GM19438 (cell line): ENCODE data around the gene KRTAP29-1.

ENCODE experiments used
- ATAC-seq: cut with Tn5 transposase; IDR thresholded peaks from one replicate; pipeline ENCODE4 v1.9.1; 2021; ENCODE audit warnings: low read depth; ENCODE audit not compliant: unreplicated experiment

KRTAP29-1 gene

DNA sequence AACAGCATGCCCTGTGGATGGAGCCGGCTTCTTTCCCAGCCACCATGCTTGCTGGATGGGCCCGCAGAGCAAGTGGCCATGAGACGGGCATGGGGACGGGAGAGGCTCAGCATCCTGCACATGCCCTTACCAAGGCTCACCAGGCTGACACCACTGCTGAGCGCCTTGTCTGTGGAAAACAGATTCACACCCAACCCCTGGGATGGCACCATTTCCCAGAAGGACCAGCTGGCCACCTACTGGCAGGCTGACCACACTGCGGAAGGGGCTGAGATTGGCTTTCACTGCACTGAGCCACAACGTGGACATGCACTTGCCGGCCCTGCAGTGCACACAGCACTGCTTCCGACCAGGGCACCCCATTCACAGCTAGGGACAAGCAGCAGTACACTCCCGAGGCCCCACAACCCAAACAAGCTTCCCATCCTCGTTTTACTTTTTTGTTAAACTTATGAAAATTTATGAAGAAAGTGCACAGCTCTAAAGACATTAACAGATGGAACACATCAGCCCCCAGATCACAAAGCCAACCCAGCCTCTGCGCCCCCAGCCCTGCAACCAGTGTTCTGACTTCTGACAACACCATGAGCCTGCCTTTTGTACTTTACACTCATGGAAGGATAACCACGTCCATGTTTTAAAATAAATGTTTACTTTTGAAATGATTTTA is 26.8 kb upstream of the KRTAP29-1 start:
- ATAC-seq = no peak

DNA sequence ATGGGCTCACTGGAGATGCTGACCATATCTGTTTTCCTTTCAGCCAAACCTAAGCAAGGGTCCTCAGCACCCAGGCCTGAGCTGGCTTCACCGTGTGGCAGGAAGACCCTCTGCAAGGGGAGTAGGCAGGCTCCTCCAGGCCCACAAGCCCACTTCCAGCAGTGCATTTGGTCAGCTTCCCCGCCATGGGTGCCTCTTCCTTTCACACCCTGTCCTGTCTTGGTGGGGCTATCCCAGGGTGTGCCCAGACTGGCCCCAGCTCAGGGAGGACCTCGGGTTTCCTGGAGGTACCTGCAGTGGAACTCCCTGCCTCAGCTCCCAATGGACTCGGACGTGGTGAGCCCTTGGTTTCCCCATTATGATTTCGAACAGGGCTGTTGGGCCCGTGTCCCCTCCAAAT is 25.6 kb upstream of the KRTAP29-1 start:
- no peak for ATAC-seq

DNA sequence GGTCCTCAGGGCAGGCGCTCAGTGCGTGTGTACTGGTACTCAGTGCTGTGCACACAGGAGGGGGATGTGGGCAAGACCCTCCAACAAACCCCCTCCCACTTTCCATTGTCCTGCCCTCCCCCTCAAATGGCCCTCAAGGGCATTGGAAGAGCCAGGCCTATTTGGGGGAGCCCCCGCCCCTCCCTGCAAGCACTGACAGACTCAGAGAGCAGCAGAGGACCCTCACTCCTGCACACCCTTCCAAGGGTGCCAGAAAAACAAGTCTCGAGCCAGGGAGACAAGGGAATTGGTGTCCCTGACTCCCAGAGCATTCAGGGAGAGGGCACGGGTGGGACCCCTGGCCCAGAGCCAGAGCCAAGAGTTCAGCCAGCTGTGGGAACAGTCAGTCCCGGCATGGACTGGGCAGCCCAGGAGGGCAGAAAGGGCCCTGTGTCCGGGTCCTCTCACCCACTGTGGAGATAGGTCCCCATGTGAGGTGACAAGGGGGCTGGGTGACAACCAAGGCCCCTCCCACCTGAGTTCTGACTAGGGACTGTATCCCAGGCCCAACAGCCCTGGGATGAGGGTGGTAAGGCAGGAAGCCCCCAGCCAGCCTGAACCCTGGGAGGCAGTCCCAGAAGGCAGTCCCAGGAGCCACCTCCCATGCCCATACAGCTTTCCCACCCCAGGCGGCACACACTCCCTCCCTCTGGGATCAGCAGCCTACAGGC is 24.9 kb upstream of the KRTAP29-1 start:
- ATAC-seq = no peak

DNA sequence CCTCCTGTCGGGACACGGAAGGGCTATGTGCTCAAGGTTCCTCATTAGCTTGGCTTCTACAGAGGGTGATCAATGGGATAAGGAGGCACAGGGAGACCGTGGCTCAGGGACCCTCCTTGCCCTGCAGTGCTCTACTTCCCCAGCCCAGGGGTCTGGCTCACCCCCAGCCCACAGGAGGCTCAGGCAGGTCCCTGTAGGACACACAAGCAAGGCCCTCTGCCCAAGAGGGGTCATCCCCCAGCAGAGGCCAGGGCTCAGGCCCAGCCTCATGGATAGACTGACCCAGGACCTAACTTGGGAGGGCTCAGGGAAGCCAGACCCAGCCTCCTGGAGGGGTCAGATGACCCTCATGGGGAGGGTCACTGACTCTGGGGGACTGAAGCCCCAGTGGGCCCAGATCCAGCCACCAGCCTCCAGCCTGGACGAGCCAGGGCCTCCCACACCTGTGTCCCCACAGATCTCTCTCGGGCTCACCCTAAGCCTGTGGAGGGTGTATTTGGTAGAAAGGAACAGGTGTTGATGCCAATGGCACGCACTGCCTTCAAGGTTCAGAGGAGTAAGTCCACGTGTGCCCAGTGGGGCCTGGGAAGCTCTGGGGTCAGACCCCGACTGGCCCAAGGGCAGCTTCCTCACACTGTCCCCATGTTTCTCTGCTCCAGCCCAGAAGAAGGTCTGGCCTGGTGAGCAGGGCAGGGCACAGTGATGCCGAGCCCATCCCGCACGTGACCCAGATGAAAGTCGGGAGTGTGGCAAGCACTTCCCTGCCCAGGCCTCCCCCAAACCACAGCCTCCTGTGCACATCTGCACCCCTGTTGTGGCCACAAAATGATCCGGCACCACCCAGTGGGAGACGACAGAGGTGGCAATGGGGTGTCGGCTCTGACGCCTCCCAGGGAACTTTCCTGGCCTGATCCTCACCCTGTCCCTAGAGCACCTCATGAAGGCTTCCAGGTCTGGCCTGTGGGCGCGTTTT is 23.8 kb upstream of the KRTAP29-1 start:
- ATAC-seq = no peak

DNA sequence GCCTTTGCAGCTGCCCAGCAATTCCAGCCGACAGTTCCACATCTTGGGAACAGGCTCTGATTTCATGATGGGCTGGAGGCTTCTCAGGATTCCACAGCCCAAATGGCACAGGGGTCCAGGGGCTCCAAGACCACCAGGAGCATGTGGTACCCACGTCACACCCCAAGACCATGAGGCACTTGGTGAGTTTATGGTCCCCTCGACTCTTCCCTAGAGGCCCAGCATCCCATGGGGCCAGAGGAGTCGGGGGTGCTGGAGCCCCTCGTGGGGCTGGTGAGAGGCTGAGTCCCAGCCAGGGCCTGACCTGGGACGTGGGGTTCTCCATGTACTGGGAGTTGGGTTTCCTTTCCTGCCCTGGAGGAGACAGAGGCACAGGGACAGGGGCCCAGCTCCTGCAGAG is 23.0 kb upstream of the KRTAP29-1 start:
- ATAC-seq = no peak

DNA sequence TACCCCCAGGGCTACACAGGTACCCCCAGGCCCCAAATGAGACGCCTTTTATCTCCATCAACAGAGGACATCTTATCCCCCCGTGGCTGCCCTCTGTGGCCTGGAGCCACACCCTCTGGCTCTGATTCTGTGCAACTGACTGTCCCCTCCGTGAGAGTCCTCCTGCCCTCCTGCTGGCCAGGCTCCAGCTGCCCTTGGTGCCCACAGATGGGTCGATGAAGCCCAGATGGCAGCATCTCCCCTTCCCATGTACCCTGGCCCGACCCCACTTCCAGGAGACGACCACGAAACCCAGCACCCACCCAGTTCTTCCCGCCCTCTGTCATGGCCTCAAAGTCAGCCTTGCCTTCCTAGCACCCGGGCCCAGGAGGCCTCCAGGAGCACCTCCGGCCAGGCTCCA is 22.5 kb upstream of the KRTAP29-1 start:
- no peak for ATAC-seq

DNA sequence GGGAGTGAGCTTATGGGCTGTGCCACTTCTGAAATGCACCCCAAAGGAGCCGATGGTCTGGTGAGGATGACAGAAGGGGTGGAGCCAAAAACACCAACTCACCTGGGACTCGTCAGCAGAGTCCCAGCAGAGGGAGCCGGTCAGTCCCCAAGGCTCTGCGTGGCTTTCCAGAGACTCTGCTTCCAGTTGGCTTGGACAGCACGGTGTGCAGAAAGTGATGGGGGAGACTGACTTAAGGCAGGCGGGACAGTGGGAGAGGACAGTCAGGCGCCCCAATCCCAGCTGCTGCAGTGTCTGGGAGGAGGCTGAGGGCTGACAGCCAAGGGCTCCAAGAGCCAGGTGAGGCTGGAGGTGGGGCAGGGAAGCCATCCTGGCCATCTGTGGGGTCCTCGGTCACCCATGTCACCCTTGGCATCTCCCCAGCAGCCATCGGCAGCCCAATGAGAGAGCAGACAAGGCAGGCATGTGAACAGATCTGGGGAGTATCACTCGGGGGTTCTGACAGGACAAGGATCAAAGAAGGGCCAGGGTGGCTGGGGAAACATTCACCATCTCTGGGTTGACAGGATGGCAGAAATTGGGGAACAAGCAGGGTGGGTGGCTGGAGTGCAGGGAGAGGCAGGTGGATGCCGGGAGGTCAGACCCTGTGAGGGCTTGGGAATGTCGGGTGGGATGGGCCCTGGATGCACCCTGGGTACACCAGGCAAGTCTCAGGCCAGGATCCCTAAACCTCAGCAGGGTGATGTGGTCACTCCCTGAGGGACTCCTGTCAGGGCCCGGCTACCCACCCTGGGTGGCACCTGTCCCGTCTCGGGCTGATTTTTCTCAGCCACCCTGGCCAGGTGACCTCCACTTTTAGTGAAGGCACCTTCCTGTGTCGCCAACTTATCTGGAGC is 21.8 kb upstream of the KRTAP29-1 start:
- ATAC-seq = no peak

DNA sequence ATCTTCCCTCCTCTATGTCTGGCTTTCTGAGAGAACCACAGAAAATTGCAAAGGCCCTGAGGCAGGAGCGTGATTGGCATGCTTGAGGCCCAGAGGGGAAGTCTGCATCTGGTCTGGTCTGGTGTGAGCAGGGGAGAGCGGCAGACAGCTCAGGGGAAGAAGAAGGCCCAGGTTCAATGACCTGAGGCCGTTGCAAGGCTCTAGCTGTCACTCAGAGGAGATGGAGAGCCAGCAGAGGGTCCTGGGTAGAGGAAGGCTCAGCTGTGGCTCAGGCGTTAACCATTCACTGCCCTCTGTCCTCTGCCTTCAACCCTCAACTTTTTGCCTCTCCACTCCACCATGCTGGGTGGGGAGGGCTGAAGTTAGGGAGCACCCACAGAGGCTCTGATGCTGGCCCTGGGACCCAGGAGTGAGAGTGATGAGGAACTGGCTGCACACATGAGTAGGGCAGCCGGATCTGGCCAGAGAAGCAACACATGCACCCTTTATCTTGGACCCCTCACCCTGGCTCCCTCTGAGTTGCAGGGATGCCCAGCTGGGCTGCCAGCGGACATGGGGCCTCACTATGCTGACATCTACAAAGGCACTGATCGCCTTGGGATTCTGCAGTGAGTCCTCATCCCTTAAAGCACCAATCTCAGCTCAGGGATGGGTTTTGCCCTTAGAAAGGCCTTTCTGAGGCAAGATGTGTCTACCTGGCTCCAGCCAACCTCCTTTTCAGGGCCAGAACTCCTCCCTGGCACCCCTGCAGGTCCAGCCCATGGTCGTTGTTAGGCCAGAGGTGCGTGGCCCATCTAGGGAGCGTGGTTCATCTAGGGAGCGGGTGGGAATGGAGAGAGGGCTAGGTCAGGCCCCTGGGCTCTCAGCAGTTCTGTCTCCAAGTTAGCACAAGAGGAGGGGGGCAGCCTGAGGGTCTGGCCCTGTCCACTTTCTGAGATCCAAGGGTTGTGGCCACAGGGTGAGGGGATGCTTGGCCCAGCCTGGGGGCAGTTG is 20.5 kb upstream of the KRTAP29-1 start:
- no peak for ATAC-seq

DNA sequence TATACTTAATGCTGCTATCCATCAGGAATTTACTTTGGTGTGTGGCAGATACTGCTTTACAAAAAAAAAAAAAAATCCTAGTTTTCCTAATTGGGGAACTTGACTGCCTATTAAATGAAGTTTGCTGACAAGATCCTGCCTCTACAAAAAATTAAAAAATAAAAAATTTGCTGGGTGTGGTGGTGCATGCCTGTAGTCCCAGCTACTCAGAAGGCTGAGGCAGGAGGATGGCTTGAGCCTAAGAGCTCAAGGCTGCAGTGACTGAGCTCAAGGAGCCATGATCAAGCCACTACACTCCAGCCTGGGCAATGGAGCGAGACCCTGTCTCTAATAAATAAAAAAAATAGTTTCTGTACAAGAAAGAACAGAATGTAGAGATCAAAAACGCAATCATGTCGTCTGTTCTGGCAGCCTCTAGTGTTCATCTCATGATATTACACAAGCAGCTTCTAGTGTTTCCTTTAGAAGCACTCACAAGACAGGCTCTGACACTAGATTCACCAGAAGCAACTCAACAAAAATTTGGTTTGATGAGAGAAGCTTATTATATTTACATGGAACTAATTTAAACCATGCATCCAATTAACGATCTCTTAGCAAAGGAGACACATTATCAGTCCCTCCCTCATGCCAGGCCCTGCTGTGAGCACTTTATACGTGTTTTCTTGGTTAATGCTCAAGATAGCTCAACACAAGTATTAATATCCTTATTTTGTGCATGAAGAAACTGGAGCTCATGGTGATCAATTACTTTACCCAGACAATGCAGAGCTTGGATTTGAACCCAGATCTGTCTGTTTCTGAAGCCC is 19.6 kb upstream of the KRTAP29-1 start:
- no peak for ATAC-seq

DNA sequence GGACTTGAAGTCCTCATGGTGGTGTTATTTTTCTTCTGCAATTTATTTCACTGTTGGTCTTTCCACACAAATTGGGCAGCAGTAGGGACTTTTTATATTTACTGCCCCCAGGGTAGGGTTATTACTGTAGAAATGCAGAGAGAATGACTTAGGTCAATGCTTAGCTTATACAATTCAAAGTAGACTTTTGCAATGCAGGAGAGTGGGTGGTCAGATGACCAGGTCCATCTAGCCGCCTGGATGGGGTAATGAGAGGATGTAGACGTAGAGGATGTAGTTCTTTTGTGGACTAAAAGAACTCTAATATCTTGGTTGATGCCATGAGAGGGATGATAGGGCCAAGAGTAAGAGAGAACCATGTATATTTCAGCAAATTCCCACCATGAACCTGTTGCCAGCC is 15.6 kb upstream of the KRTAP29-1 start:
- no peak for ATAC-seq

DNA sequence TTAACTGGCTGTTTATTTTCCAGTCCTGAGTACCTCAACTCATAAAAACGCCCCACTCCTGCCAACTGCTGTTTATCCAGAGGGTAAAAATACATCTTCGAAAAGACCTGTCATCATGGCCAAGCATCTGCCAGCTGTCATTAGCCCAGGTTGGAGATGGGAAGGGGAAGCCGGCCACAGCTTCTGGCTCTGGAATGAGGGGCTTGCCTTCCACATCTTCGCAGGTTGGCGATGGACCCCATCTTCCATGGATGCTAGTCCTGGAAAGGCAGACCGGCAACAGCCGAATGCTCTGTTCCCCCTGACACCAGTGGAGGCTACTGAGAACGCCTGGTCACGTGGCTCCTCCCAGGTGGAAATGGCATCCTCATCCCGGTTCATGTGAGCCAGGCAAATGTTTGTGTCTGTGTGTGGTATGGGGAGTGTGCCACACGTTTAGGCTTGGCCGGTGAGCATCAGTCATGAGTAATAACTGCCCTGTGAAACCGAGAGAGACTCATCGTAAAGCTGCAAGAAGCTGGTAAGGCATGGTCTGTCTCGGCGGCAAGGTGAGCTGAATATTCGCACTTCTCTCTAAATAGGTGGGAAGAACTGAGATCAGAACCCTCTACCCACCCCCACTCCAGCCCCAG is 13.3 kb upstream of the KRTAP29-1 start:
- ATAC-seq = no peak

DNA sequence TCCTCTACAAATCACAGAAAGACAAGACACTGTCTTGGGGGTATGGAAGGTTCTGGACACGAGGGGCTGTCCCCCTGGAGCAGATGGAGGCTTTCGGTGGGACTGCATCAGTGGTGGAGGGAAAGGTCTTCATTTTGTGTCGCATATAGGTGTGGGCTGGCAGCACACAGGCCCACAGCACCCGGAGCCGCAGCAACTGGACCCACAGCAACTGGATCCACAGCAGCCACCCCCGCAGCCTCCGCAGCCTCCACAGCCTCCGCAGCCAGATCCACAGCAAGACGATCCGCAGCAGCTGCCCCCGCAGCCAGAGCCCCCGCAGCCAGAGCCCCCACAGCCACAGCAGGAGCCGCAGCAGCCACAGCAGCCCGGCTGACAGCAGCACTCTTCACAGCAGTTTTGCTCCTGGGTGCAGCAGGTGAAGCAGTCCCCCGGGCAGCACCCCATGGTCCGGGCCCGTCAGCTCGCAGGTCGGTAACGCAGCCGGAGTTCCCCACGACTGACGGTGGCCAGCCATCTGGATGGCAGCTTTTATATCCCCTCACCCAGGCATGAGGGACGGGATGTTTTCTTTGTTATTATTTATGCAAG is 12.6 kb upstream of the KRTAP29-1 start, which contains the start of gene KRTAP17-1:
Gene KRTAP17-1 (minus strand): TSS at position 507 of the 591 bp plus-strand sequence. CDS start 60 bp downstream, at position 447.
- ATAC-seq = no peak

DNA sequence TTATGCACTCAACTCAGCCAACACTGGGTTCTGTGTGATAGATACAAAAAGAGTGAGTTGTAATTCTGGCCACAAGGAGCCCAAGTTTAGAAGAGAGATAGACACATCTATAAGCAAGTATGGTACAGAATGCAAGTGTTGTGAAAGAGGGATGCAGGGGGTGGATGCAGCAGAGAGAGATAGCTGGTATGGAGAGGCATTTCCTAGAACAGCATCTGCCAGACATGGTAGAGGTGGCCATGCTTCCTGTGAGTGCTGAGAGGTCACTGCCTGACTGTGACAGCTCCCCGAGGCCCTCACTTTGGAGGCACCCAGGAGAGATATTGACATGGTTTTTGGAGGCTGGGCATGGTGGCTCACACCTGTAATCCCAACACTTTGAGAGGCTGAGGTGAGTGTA is 8.5 kb upstream of the KRTAP29-1 start:
- ATAC-seq = no peak

DNA sequence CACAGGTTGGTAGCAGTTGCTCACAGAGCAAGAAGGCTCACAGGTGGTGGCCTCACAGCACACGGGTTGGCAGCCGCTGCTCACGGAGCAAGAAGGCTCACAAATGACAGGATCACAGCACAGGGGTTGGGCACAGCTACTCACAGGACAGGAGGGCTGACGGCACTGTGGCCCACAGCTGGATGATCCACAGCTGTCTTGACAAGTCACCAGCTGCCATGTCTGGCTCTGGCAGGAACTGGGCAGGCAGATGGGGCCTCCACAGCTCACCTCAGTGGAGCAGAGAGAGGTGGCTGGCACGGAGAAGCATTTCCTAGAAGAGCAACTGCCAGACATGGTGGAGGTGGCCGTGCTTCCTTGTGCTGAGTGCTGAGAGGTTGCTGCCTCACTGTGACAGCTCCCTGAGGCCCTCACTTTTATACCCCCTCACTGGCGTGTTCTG is 6.3 kb upstream of the KRTAP29-1 start, which contains the start of gene KRTAP16-1:
Gene KRTAP16-1 (minus strand): TSS at position 392 of the 442 bp plus-strand sequence. CDS start 56 bp downstream, at position 336.
- no peak for ATAC-seq

DNA sequence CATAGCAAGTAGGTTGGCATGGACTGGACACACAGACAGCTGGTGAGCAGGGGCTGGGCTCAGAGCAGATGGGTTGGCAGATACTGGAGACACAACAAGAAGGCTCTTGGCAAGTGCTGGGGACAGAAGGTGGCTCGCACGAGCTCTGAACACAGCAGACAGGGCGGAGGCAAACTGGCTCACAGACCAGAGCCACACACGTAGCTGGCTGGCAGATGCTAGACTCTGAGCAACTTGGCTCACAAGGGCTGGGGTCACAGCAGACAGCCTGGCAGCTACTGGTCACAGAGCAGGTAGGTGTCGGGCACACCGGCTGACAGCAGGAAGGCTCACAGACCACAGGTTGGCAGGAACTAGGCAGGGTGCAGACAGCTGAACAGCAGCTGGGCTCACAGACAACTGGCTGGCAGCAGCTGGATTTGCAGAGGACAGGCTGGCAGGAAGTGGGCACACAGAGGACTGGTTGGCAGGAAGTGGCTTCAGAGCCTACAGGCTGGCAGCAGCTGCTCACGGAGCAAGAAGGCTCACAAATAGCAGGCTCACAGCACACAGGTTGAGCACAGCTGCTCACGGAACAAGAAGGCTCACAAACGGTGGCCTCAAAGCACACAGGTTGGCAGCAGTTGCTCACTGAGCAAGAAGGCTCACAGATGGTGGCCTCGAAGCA is 5.7 kb upstream of the KRTAP29-1 start:
- no peak for ATAC-seq

DNA sequence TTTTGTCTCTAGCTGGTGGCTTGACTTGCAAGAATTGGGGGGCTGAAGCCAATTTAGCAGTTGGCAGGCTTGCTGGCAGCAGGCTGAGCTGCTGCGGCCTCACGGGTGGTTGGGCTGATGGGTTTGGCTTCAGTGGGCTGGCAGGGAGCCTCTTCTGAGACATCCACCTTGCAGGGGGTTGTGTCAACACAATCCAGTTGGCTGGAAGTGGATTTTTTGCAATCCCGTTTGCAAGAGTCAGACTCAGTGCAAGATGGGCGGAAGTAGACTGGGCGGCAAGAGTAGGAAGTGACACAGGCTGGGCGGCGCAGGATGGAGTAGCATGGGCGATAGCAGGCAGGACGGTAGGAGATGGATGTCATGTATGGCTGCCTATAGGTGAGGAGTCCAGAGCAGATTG is 5.0 kb upstream of the KRTAP29-1 start:
- no peak for ATAC-seq

DNA sequence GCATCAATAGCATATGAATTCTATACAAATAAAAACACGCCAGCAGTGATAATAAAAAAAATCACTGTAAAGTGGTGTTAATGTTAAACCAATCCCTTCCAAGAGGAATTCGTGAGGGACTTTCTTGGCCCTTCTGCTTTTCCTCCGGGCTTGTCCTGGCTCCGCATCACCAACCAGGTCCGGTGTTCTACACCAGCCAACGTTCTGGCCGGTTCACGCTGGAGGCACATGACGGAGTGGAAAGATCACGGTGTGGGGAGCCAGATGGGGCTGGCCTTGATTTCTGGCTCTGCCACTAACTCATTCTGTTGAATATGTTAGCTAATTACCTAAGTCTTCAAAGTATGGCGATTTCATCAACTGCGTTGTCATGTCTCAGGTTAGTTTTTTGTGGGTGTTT is 1.4 kb upstream of the KRTAP29-1 start:
- ATAC-seq = no peak
